Fibroblast of skin of abdomen (primary cell): ENCODE results near the gene VSIG10L.

ENCODE experiments used
- DNase-seq: peaks from one replicate; pipeline ENCODE4 v3.0.0-alpha.2; 2013

Gene VSIG10L

GRCh38 chr19:51365211-51365964 lies 23.4 kb upstream of the VSIG10L start:
- DNase-seq, result peak; percentile 31

- no peak for DNase-seq
Measured at GRCh38 chr19:51364200-51365106, 22.5 kb upstream of the VSIG10L start.

DNA sequence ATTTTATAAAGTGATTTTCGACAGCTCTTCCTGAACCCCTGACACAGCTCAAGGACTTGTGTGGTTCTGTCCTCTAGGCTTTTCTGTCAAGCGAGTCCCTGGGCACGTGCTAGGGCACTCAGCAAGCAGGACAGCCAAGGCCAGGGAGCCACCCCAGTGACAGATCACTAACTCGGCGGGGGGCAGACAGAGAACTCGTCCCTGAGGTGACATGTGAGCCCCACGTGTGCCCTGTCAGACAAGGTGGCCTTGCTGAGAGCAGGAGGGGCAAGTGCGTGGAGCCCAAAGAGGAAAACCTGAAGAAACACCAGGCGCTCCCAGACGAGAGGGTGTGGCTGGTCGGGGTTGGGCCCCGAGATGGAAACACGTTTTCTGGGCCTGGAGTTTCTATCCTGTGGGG lies 19.3 kb upstream of the VSIG10L start:
- no peak for DNase-seq

DNA sequence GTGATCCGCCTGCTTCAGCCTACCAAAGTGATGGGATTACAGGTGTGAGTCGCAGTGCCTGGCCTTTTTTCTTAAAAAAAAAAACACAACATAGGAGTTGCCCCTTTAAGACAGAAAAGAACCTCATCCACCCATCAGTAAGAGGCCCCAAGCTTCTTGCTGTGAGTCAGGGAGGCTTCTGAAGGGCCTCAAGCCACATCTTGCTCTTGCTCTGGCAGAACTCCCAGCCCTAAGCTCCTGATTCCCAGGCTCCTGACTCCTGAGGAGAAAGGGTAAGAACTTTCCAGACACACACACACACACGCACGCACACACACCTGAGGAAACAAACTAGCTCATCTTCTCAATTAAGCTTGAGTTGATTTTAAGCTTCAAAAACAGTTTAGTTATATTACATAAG lies 17.4 kb upstream of the VSIG10L start:
- peak; percentile 81 for DNase-seq

- no peak for DNase-seq
Measured at GRCh38 chr19:51357952-51358351, 16.0 kb upstream of the VSIG10L start.

DNA sequence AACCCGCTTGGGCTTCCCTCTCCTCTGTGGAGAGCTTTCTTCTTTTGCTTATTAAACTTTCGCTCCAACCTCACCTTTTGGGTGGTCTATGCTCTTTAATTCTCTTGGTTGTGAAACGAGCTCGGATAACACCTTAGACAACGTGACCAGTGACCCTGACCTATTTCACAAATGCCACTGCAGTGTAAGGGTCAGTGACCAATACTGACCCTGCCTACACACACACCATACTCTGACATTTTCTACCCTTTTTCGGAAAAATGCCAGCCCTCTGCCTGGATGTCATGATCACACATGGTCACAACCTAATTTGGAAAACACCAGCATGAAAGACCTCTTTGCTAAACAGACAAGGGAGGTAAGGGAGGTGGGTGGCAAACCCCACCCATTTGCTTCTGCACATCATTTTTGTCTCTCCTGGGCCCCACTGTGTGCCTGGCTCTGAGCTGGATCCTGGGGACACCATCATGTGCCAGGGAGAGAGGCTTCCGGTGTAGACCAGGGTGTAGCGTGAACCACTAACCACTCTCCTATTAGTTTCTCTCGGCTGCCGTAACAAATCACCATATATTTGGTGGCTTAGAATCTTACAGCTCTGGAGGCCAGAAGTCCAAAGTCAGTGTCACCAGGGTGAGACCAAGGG lies 14.3 kb upstream of the VSIG10L start:
- no peak for DNase-seq

- DNase-seq, result no peak
Measured at GRCh38 chr19:51354742-51355148, 12.8 kb upstream of the VSIG10L start.

DNA sequence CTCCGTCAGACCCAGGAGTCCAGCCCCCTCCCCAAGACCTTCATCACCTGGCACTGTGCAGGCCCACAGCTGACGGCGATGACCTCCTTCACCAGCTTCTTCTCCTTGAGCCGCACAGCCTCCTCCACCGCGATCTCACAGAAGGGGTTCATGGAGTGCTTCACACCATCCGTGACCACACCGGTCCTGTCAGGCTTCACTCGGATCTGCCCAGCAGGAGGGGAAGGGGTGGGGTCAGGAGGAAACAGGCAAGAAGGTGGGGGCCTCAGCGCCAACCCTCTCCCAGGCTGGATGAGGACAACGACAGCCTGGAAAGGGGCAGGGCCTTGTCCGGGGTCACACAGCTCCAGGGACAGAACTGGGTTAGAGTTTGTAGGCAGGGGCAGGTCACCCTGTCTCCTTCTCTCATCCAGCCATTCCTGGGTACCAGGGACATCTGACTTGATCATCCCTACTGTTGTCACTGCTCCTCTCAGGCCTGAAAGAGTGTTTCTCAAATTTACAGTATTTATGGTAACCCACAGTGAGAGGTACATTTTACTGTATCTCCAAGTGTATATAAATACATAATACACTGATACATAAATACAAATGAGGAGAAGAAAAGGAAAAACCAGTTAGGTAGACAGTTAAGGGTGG lies 12.3 kb upstream of the VSIG10L start:
- no peak for DNase-seq

DNA sequence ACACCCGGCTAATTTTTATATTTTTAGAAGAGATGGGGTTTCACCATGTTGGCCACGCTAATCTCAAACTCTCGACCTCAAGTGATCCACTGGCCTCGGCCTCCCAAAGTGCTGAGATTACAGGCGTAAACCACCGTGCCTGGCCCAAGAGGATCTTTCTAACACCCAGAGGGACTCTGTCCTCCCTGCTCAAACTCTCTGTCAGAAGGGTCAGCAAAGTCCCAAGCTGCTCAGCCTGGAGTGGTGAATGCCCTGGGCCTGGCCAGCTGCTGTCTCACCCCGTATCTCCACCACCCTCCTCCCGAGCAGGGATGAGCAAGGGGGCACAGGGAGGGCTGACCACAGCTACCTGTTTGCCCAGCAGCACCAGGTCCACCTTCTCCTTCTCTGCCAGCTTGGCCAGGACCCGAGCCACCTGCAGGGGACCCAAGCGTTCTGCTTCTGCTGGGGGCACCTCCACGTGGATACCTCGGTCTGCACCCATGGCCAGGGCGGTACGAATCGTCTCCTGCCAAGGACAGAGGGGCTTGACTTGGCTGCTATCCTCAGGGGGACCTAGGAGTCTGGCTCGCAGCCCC lies 10.9 kb upstream of the VSIG10L start:
- DNase-seq, result no peak

GRCh38 chr19:51351266-51351990 lies 9.5 kb upstream of the VSIG10L start:
- no peak for DNase-seq

GRCh38 chr19:51347209-51347928 lies 5.4 kb upstream of the VSIG10L start:
- no peak for DNase-seq

GRCh38 chr19:51346742-51347141 lies 4.8 kb upstream of the VSIG10L start:
- no peak for DNase-seq

GRCh38 chr19:51345076-51345620 lies 3.2 kb upstream of the VSIG10L start:
- DNase-seq, result no peak

DNA sequence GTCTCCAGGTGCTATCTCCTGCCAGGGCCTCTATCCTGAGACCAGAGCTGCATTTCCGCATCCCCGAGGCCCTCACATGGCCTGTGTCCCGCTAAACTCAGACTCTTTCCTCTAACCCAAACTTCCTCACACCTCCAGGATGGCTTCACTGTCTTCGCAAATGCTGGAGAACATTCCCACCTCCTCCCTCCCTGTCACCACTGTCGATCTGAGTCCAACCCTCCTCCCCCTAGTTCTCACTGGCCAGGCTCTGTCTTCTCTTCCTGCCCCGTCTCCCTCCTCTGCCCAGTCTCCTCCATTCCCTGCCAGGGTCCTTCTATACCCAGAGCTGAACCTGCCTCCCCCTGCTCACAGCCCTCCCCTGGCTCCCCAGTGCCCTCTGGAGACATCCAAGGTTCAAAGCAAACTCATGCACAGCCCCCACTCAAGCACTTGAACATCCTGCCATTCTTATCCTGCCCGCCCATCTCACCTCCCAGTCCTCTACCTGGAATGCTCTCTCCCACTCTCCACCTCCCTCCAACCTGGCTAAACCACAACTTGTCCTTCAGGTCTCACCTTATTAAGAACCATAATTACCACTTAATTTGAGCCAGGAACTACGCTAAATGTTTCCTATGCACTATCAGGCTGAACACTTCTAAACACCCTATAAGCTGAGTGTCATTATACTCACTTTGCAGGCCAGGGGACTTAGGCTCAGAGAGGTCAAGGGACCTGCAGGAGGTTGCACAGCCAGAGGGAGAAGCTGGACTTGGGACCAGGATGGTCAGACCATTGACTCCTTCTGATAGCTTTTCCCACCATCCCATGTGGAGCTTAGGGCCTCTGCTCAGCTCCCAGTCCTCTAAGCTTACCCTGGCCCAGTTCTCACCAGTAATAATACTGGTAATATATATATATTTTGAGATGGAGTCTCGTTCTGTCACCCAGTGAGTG lies 961 bp upstream of the VSIG10L start:
- DNase-seq, result no peak

- no peak for DNase-seq
Measured at GRCh38 chr19:51341066-51341465, 873 bp downstream of the VSIG10L start.

DNA sequence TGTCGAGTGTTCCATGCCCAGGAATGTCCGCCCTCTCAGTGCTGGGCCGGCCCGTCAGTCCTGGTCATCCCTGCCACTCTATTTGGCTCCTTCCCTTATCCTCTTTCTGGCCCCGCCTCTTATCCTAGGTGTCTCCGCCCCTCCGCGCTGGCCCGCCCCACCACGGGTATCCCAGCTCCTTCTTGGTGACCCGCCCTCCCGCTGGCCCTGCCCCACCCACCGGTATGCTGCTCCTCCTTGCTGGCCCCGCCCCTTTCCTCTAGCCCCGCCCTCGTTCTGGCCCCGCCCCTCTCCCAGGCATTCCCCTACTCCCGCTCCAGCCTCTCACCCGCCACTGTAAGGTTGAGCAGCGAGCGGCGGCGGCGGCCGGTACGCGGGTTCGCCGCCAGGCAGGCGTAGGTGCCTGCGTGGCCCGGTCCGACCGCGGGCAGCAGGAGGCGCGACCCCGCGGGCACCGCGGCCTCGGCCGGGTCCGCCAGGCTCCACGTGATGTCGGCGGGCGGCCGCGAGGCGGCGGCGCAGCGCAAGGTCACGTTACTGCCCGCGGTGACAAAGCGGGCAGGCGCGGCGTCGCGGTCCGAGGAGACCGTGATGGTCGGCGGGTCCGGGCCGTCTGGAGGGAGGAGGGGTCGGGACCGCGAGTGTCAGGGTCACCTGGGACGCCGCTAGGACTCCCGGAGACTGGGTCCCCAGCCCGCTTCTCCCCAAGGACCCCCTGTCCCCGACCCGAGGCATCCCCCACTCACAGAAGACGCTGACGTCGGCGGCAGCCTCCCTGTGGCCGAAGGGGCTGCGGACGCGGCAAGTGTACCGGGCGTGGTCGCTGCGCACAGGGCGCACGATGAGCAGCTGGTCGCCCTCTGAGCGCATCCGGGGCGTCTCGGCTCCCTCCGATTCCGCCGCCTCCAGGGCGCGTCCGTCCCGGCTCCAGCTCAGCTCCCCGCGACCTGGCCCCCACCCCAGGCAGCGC lies 2.0 kb downstream of the VSIG10L start:
- DNase-seq, result peak; percentile 97

- DNase-seq, result no peak
Measured at GRCh38 chr19:51339313-51339686, 2.6 kb downstream of the VSIG10L start.
